Activated CD4-positive, alpha-beta T cell treated with anti-CD3 and anti-CD28 coated beads, Interleukin-2, amount 50 U/mL, for 16 hours (primary cell): Measurements from ENCODE around the gene PRLH.
"Not testable (repeated sequence)": the region's sequence is repeated elsewhere in the genome, so short reads cannot be mapped to it uniquely, and the experiment has no call there.

Experiments used
- DNase-seq: peaks from one replicate; pipeline ENCODE4 v3.0.0-alpha.2; 2020

Gene PRLH

DNA sequence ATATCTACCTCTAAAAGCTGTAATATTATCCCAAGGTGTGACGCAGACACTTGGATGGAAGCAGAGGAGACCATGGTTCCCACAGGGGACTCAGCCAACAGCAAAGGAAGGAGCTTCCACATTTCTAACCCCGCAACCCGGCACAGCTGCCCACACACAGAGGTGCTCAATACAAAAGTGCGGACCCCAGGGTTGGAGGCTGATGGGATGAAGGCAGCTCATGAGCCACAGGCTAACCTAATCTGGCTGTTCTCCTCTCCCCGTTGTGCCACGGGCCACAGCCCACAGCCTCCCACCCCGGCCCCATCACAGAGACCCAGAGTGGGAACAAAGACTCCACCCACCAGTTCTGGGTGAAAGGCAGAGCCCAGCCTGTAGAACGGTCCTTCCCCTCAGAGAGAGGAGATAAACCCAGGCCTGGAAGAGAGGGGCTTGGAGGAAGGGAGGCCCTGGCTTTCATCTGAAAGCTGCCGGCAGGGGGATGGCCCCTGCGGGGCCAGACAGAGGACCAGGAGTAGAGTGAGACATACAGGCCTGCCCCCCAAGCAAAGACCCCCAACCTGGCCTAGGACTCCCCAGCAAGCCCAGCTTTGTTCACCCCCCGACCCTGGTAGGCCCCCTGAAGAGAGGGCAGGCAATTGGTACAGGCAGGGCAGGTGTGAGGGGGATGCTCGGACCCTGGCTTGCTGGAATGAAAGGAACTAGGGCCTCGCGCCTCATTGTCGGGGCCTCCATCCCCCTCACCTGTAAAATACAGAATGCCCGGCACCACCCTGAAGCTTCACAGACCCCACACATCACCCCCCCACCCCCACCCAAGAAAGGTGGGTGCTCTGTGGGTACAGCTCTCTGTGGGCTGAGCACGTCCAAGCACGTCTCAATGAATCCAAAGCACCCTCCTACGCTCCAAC is 17.3 kb downstream of the PRLH start:
- DNase-seq = no peak

DNA sequence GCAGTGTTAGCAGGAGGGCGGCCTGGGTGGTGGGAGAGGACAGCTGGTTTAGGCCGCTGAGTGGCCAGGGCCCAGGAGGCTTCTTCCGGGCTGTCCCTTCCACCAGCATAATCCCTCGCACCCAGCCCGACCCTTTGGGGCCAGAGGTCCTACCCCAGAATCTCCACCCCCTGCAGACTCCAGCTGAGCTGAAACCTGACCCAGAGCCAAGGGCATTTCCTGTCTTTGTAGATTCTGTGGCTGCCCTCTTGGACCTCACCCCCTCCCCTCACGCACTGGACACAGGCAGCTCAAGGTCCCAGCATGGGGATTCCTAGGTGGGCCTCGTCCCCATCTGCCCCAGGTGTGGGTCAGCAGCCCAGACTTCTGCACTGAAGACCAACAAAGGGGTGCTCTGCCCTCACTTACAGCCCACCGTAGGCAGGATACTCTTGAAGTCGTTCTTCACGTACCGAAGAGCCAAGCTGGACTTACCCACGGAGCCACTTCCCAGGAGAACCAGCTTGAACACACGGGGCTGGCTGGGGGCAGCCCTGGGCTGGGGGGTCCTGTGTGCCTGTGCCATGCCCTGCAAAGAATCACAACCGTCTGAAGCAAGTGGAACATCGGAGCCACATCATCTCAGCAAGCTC is 19.3 kb downstream of the PRLH start:
- DNase-seq = no peak

DNA sequence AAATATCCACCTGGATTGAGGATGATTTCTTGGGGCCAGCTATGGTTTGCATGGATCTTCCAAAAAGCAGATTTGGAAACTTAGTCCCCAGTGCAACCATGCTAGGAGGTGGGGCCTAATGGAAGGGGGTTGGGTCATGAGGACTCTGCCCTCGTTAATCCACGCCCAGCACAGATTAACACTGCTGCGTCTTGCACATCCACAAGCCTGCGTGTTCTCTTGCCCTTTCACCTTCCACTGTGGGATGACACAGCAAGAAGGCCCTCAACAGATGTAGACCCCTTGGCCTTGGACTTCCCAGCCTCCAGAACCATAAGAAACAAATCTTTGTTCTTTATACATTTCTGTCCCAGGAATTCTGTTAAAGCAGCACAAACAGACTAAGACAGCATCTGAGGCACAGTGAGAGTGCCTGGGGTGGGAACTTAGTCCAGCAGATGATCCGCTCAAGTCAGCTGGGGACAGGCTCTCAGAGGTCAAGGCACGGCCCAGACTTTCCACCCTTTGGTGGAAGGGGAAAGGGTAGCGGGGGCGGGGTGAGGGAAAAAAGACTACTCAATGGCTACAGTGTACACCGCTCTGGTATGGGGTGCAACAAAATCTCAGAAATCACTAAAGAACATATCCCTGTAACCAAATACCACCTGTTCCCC is 21.8 kb downstream of the PRLH start:
- DNase-seq = no peak

DNA sequence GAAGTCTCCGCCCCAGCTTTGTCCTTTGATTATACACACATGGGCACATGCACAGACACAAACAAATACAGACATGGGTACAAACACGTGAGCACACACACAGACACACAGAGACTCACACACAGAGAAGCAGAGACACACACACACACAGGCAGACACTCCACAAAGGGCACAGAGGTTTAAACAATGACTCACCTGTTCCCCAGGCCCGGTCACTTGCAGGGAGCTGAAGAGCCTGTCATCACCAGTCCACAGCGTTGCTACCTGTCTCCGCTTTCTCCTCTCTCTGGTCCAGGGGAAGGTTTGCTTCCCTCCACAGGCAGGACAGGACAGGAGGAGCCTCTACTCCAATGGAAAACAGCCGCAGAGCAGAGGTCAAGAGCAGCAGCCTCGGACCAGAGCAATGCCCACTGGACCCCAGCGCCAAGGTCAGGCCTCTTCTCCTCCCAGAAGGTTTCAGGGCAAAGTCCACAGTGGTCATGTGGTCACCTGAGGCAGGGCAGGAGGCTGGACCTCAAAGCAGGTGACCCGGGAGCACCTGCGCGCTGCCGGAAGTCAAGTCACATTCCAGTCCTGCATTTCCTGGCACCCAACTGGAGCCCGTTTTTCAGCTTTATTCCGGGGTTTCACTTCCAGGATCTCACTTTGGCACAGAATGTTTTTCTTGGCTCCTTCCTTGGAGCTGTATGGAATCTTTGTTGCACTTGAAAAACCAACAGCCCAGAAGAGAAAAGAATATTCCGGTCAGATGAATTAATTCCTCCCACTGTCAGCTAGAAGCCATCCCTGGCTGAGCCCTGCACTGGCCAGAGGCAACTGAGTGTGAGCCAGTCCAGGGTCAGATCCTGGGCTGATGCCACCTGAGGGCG is 24.1 kb downstream of the PRLH start, which contains the start of gene RAB17:
TSS of gene RAB17 (minus strand) at position 463 of the 869 bp plus-strand sequence. CDS start 4,580 bp downstream, outside the sequence.
- no peak for DNase-seq

DNA sequence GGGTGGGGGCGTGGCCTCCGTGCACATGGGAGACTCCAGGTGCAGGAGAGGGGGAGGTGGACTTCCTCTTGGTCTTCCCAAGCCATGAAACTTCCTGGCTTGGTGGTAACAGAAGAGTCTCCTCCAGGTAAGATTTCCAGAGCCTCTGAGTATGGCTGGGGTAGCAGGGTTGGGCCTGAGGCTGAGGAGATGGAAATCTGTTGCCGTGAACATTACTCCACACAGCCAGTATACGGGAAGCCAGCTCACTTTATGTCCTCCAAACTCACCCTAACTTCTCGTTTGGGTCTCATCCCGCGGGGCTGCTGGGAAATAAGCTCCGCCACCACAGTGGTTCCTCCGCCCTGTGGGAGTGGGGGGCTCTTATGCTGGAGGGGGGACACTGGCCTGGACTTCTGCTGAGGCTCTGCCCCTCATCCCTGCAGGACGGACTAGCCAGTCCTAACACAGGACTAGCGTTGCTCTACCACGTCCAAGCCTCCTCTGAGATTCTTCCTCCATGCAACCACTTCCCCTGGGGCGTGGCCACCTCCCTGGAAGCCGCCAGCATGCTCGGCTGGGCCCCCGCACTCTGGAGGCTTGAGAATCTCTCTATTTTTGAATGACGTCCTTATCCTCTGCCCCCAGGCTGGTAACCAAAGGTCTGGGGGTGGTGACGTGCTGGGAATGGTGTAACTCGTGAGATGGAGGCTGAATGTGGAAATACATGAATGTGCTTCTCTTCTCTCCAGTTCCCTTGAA is 24.9 kb downstream of the PRLH start:
- DNase-seq = no peak

DNA sequence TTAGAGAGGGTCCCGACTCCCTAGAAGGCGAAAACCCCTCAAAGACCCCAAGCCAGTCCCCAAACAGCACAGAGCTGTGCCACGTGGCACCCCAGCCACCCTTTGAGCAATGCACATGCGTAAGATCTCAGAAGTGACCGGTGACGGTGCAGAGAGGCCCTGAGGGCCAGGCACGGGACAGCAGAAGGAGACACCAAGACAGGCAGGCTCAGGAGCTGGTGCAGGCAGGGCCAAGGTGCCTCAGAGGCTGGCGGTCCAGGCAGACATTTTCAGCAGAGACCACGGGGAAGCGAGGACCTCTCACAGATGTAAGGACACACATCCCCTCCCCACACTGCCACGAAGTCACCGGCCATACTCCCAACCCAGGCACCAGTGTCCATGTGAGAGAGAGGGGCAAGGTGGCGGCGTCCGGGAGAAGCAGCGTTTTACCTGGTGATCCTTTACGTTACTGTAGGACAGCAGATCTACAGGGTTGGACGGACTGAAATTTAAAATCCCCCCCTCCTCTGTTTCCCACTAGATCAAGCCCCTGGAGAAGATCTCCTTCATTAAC is 26.1 kb downstream of the PRLH start:
- DNase-seq = no peak

DNA sequence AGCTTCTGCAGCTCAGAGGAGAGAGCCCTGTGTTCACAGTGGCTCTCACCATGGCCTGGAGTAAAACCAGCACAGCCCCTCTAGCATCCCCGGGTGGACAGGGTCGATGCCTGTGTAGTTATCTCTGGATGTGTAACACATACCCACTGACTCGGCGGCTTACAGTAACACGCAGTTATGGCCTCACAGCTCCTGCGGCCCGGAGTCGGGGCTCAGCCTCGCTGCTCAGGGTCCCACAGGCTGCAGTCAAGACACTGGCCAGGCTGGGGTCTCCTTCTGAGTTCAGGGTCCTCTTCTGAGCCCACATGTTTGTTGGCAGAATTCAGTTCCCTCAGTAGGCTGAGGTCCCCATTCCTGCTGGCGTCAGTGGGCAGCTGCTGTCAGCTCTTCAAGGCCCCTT is 26.7 kb downstream of the PRLH start:
- no peak for DNase-seq

DNA sequence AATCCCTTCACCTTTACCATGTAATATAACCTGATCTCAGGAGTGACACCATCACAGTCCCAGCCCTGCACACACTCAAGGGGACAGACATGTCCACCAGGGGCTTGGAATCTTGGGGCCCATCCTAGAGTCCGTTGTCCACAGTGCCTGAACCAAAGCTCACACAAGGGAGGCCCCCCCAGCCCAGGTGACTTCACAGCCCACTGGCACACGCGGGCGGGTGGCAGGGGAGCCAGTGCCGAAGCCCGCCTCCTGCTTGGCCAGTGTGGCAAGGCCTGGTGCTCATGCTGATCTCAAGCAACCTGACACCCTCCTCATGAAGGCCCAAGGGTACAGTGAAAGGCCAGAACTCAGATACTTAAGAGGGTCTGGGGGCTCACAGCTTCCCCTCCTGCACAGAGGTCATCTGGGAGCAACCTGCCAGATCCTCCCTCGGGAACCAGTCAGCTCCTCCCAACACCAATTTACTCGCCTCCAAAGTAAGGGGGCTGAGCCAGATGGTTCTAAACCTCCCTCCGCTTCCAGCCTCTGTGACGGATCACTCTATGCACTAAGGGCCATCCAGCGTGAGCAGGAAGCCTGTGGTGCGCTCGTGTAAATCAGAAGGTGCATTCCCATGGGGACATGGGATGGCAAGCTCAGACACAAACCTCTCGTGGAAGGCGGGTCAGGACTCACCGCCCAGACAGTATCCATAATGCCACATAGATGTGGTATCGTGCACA is 27.4 kb downstream of the PRLH start:
- no peak for DNase-seq

DNA sequence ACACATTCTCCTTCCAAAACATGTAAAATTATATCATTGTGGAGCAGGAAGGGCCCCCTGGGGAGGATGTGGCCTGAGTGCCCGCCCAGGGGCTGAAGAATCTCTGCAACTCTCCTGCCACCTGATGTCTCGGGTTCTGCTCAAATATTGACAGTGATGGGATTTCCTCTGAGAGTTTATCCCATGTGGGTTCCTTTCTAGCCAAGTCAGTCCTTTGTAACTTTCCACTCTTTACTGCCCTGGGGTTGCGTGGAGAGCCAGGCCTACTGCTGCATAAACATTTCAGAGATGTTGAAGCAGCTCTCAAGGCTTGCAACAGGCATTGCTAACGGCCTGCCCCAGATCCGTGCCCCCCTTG is 28.1 kb downstream of the PRLH start:
- no peak for DNase-seq

DNA sequence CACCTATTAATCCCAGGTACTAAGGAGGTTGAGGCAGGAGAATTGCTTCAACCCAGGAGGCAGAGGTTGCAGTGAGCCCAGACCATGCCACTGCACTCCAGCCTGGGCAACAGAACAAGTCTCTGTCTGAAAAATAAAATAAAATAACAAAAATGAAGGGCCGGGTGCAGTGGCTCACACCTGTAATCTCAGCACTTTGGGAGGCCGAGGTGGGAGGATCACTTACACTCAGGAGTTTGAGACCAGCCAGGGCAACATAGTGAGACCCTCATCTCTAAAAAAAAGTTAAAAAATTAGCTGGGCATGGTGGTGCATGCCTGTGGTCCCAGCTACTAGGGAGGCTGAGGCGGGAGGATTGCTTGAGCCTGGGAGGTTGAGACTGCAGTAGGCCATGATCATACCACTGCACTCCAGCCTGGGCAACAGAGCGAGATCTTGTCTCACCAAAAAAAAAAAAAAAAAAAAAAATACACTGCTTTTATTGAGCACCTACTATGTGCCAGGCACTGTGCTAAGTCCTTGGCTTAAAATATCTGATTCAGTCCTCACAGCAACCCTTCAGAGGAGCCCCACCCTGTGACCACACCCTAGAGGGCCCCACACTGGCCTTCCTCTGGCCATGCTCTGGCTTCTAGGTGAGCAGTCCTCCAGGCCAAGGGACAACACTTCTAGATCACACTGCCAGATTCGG is 29.6 kb downstream of the PRLH start:
- not testable (repeated sequence) for DNase-seq

DNA sequence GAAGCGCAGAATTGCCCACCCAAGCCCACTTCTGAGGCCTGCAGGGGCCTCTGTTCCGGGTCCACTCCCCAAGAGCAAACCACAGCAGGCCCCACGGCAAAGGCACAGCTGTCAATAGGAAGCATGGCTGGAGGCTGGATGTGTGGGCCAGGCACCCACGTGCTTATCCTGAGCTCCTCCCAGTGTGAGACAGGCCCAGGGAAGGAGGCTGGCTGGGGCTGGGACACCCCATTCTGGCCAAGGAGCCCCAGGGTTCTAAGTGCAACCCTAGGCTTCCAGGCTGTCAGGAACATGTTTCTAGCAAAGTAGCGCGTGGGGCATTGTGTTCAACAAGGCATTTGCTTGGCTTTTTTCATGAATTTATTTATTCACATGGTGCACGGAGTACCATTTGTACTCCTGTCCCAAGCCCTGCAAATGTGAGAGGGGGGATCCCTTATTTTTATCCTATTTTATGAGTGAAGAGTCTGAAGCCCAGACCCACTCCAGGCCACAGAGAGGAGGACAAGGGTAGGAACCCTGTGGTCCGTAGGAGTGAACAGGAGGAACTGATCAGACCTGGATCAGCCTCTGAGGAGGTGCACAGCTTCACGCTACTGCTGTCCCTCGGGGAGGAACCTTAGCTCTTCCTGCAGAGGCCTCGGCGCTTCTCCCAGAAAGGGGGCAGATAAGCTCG is 30.3 kb downstream of the PRLH start:
- no peak for DNase-seq

DNA sequence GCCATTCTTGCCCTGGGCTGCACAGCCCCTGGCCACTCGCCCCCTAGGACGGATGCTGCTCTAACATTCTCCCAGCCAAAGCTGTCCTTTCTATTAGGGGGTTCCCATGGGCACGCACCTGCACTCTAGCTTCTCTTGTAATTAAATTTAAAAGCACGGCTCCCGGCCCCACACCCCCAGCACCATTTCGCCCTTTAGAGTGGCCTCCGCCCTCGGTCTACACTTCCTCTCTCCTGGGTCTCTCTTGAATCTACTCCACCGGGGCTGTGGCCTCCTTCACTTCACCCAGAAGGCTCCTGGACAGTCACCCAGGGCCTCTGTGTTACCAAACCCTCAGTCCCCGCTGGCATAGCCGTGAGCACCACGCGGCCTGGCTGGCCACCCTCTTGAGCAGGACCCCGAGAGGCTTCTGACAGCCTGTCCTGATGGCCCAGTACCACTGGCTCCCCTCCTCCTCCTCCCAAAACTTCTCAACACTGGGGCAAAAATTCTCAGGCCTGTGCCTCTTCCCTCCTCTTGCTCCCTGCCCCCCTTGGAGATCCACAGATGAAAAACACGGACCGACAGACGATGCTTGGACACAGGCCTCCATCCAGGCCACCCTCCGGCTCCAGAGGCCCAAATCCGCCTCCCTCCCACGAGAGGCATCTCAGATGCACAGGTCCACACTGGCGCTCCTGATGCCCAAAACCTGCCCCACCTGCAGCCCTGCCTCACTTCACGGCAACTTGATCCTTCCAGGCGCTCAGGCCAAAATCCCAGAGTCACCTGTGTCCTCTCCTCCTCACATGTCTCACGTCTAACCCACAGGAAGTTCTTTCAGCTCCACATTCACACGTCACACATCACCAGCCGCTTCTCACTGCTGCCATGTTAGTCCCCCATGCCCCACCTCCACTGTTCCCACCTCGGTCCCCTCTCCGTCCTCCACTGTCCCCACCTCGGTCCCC is 31.1 kb downstream of the PRLH start:
- no peak for DNase-seq

DNA sequence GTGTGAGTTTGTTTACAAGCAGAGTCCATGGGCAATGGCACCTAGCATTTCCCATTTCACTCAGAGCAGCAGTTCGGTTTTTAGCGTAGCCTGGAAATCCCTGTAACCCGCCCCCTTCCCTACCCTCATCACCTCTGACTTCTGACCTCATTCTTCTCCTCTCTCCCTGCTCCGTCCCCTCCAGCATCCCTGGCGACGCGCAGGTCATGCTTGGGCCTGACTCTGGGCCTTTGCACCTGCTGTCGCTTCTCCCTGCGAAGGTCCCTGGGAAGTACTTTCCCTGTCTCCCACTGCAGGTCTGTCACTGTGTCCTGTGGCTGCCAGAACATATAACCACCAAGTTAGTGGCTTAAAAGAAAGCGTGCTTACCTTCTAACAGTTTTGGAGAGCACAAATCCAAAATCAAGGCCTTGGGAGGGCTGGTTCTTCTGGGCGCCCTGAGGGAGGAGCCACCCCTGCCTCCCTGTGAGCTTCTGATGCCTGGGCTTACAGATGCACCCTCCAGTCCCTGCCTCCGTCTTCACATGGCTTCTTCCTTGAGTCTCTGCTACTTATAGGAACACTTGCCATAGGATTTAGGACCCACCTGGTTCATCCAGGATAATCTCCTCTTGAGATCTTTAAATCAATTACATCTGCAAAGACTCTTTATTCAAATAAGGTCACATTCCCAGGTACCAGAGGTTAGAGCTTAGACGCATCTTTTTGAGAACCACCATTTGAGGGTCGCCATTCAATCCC is 32.3 kb downstream of the PRLH start:
- DNase-seq = no peak

DNA sequence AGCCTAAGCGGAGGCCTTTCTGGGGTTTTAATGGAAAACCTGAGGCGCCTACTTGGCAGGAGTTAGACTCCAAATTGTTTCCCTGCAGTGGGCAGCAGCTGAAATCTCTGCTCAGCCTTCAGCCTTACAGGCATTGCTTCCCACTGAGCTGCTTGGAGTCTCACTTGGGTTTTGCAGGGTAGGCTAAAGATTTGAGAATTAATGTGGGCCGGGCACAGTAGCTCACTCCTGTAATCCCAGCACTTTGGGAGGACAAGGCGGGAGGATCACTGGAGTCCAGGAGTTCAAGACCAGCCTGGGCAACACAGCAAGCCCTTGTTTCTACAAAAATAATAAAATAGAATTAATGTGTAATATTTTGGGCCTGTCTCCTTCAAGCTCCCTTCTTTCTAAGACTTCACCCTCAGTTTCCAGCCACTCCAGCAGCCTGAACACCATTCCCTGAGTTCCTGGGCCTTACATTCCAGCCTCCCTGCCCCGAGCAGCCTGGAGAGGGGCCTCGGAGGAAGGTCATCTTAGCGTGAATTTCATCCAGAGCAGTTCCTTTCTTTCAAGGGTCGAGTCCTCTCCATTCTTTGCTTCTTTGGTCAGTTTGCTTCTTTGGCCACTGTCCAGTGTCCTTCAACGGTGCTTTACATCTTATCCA is 33.2 kb downstream of the PRLH start:
- DNase-seq = no peak

DNA sequence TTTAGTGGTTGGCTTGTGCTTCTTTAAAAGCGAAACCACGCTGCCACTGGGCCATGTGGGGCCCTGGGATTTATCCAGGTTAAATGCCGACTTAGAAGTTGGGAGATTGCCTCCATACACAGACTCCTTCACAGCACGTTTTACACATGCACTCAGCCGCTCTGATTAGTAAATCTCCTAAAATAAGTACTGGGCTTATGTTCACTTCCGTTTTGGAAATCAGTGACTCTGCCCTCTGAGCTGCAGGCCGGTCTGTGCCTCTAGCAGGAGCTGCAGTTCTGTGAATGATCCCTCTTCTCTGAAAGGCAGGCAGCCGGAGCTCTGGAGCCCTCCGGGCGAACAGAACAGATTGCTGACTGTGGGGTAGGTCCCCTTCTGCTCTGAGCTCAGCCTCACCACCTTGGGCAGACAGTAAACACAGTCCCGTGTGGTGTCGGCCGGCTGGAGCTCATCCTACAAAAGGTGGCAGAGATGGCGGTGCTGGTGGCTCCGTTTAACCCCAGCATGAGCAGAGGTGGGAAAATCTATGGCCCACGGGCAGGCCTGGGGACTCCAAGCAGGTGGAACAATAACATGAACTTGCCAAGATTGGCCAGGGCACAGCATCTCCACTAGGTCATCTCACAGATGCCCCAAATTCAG is 34.0 kb downstream of the PRLH start:
- no peak for DNase-seq

DNA sequence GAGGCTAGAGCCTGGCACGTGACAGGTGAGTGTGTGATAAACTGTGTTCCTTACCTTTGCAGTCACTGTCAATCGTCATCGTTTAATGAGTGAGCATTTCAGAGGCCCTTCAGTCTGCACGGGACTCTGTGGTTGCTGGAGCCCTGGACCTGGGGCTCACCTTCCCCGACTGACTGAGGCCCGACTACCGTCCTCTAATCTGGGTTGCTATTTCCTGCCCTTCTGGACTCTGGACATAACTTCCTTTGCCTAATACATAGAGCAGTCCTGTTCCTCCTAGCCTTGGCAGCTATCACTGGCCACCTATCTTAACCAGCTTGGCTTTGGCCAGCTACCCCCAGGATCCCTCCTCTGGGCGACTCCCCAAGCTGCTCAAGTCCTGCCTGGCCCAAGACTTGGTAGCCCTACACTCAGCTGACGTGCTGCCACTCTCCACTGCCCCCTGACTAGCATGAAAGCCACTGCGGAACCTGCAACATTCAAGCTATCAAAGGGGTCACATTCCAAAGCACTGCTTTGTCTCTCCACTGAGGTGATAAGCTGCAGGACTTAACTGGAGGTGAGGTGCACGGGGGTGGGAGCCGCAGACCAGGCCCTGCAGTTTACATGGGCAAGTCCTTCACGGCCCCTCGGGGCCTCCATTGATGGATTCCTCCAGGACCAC is 35.2 kb downstream of the PRLH start:
- DNase-seq = no peak
